HG02852 (cell line): ENCODE results near the gene OR2S2.
"Not testable (repeated sequence)": the region's sequence is repeated elsewhere in the genome, so short reads cannot be mapped to it uniquely, and the experiment has no call there.

Experiments used
- ATAC-seq: cut with Tn5 transposase; IDR thresholded peaks from one replicate; pipeline ENCODE4 v1.9.1; 2021; ENCODE audit warnings: mild to moderate bottlenecking, moderate library complexity; ENCODE audit not compliant: unreplicated experiment

Gene OR2S2

GRCh38 chr9:35958104-35958837, at the start of gene OR2S2:
Gene OR2S2 (minus strand): TSS chr9:35958154. CDS start chr9:35958098, 56 bp downstream.
- no peak for ATAC-seq

- ATAC-seq = no peak
Measured at GRCh38 chr9:36007316-36007708, 49.4 kb upstream of the OR2S2 start.

DNA sequence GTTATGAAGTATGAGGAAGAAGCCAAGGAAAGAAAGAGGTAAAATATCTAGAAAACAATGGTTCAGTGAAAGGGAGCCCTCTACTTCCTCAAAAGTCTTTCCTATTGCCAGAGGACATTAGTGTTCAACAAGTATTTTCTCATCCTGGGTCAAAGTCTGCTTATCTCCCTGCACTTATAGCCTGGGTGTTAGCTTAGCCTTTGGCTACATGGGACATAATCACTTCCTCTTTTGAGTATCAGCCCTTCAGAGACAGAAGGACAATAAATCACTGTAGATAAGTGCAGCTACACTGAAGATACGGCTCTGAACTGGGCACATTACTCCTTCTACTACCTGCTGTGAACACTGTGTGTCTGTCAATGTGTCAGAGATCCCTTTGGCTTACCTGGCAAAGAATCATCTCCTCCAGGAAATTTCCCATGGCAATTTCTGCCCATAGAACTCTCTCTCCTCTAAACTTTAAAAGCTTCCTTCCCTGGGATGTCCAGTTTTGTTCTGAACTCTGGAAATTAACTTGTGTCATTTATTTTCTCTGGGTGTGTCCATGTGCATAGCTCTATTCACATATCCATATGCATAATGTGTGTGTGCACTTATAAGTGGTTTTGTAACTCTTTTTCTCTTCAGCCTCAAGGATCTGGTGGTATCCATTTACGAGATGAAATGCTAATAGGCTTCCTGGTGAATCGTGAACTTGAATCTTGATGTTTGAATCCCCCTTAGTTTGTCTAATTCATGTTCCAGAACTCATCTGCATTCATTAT, 48.8 kb upstream of the OR2S2 start:
- no peak for ATAC-seq

- ATAC-seq = no peak
Measured at GRCh38 chr9:36005891-36006290, 47.9 kb upstream of the OR2S2 start.

DNA sequence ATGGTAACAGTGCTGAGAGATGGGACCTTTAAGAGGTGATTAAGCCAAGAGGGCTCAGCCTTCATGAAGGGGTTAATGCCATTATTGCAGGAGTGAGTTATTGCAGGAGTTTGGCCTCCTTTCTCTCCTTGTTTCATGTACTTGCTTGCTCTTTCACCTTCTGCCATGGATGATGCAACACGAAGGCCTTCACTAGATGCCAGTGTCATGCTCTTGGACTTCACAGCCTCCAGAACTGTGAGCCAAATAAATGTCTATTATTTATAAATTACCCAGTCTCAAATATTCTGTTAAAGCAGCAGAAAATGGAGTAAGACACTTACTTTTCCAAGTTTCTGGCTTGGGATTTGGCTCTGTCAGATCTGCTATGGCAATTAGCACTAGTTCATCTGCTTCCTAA, 40.4 kb upstream of the OR2S2 start:
- ATAC-seq = no peak

- not testable (repeated sequence) for ATAC-seq
Measured at GRCh38 chr9:35997016-35997415, 39.1 kb upstream of the OR2S2 start.

DNA sequence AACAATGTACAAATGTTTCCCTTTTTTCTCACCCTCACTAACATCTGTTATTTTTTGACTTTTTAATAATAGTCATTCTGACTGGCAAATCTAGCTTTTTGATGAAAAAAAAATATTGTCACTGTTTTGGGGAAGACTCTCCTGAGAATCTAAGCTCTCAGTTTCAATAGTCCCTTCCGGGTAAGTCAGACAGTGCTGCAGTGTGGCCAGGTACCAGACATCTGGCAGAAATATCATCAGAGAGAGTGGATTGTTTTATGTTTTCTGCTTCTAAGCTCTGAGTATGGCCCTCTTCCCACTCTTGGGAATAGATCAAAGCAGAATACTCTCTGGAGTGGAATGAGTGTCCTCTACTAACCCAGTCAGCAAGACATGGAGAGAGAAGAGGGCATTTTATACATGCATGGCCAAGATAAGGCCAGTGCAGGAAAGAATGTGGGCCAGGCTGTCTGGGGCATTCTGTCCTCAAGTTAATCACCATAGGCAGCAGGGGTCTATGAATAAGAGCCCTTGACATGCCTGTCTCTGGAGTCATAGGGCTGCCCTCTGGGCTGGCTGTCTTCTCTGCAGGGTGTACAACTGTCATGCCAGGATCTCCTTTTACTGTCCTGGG, 38.5 kb upstream of the OR2S2 start:
- no peak for ATAC-seq

- no peak for ATAC-seq
Measured at GRCh38 chr9:35994959-35995358, 37.0 kb upstream of the OR2S2 start.

GRCh38 chr9:35993976-35994720, 36.2 kb upstream of the OR2S2 start:
- ATAC-seq = no peak

- ATAC-seq = not testable (repeated sequence)
Measured at GRCh38 chr9:35993136-35993535, 35.2 kb upstream of the OR2S2 start.

DNA sequence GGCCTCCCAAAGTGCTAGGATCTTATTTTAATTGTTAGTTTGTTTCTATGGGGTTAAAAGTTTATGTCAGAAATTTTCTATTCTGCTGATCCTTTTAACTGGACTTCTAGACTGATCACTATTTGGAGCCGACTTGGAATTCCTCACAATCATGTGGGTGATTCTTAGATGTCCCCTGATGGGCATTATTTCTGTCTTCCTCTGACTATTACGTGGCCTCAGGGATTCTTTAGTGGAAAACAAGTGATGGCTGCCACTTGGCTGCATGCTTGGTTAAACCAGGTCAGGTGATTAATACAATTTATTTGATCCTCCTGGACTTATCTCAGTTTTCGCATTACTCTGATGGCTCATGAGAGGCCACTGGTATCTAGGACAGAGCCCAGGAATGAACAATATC, 32.2 kb upstream of the OR2S2 start:
- no peak for ATAC-seq

DNA sequence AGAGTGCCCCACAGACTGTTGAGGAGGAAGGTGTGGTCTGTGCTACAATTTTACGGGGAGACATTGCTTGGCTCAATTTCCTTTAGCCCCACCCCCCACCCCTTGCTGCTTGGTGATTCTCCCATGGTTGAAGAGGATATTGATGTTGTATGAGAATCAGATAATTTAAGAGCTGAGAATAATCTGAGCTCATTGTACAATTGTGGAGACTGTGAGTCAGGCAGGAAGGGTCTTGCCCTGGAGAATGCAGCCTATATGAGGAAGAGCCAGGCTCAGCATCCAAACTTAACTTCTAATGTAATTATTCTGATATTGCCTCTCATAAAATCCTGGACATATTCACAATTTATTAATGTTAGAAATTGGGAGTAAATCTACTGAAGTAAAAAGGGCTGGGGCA, 26.1 kb upstream of the OR2S2 start:
- no peak for ATAC-seq

DNA sequence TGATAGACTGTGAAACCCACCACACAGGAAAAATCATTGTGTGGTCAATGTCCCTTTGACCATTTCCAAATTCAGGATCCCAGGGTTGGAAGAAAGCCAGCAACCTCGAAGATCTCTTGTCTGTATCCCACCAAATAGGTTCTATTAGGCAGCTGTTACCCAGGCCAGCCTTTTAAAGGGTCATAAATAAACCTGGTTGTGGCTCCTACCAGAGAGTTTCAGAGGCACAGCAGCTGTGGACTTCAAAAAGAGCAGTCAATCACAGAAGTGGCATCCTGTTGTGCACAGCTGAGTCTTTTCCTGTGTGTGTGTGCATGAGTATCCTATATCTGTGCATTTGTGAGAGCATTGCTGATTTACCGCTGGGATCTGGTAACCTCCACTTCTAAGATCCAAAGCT, 23.7 kb upstream of the OR2S2 start:
- no peak for ATAC-seq

DNA sequence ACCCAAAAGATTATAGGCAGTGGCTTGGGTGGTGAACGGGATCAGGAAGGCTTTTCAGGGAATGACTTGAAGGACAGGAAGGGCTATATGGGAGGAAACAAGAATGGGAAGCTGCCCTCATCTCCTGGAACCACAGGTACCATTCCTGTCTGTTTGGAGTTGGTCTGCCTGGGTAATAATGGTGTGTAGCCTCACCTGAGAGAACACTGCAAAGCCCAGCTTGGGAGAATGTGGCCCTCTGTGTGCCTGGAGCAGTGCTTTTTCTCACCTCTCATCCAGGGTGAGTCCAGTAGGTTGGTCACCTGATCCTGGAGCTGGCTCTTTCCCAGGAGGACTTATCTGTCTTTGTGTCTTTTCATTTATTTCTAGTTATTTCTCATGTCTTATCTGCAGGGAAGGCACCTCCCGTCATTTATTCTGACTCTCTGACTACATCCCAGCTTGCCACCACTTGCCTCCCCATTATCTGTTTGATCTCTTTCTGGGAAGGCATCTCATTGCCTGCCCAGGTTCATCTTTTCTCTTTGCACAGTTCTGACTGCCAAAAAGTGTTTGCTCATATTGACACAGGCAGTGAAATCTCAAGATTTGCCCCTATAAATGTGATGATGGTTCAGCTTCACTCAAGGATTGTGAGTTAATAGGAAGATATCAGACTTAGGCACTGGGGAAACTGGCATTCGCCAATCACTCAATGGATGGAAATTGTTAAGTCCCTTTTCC, 22.5 kb upstream of the OR2S2 start:
- no peak for ATAC-seq

DNA sequence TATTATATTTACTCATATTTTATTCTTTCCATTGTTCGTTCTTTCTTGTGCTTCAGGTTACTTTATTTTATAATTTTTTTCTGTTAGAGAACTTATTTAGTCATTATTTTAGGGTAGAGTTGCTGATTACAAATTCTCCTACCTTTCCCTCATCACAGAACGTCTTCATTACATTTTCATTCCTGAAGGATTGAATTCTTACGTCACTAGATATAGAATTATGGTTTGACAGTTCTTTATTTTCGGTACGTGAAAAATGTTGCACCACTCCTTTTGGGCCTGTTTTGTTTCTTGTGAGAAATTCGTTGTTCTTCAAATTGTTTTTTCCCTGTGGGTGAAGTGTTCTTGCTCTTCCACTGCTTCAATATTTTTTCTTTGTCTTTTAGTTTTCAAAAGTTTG, 20.8 kb upstream of the OR2S2 start:
- ATAC-seq = no peak

DNA sequence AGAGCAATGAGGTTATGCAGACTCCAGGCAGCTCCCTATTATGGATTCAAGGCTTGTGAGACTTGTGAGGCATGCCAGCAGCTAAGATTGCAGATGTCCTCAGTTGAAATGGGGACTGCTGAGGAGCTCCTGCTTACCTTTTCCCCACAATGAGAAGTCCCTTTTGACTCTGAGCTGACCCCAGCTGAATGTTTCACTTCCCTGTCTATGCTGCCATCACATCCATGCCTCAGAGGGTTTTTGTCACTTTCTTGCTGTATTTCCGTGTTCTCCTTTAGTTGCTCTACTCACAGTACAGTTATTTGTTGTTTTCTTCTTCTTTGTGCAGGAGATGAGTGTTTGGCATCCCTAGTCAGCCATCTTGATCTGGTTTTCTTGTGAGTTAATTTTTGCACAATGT, 18.8 kb upstream of the OR2S2 start:
- peak; percentile 50 for ATAC-seq

DNA sequence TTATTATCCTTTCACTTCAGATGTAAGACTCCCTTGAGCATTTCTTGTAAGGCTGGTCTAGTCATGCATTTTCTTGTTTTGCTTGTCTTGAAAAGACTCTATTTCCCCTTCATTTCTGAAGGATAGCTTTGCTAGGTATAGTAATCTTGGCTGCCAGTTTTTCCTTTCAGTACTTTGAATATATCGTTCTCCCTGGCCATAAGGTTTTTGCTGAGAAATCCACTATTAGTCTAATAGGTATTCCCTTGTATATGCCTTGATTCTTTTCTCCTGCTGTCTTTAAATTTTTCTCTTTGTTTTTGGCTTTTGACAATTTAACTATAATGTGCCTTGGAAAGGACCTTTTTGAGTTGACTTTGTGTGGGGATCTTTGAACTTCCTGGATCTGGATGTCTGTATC, 16.8 kb upstream of the OR2S2 start:
- ATAC-seq = no peak

- ATAC-seq = no peak
Measured at GRCh38 chr9:35972093-35972492, 14.1 kb upstream of the OR2S2 start.

DNA sequence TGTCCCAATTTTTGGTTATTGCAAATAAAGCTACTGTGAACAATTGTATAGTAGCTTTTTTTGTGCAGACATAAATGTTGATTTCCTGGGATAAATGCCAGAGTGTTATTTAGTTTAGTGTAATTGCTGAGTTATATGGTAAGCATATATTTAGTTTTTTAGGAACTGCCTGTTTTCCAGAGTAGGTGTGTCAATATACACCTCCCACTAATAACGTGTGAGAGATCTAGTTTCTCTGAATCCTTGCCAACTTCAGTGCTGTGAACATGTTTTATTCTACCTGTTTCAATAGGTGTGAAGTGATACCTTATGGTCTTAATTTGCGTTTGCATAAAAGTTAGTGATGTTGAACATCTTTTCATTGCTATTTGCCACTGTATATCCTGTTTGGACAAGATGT, 9.1 kb upstream of the OR2S2 start:
- no peak for ATAC-seq

DNA sequence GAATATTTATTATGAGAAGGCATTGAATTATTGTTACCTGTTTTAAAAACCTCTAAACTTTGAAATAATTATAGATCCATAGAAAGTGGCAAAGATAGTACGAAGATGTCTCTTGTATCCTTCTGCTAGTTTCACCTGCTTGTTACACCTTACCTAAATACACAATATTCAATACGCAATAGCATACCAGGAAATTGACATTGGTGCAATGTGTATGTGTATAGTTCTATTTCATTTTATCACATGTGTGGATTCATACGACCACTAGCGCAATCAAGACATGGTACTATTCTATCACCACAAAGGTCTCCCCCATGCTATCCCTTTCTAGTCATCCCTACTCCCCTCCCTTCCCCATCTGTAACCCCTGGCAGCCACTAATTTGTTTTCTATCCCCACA, 8.5 kb upstream of the OR2S2 start:
- ATAC-seq = no peak

DNA sequence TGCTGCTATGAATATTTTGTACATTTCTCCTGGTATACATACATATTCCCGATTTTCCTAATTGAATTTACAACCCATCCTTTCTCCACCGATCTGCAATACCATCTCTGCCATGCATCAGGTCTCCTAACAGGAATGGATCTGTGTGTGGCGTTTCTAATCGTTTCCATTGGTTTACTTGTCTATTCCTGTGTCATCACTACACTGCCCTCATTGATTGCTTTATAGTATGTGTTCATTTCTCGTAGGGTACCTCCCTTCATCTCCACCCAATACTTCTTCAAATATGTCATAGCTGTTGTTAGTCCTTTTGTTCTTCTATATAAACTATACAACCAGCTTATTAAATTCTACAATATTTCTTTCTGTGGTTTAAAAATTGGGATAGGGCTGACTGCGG, 7.1 kb upstream of the OR2S2 start:
- ATAC-seq = no peak
